Sigmoid colon (tissue), 7 donors: ENCODE data around the gene GNGT2. TPM values are rescaled to one million over a fixed set of nuclear protein-coding genes. Genes with fewer than 3 reads are reported as not detected.

ENCODE experiments used
- DNase-seq: peaks from one replicate; pipeline ENCODE4 v3.0.0-alpha.2; 2019
- H3K27ac ChIP-seq, 4 donors: fragments of 200-600 bp; sonication (generic); one replicate each; pipeline ENCODE4 v1.5.1; 2016 to 2019; ENCODE audit warnings: mild to moderate bottlenecking in 1 of 4
- H3K27me3 ChIP-seq, 3 donors: fragments of 200-600 bp; sonication (generic); one replicate each; pipeline ENCODE4 v1.5.1; 2019; ENCODE audit warnings: mild to moderate bottlenecking in 1 of 3
- H3K36me3 ChIP-seq, 4 donors: fragments of 200-600 bp; sonication (generic); one replicate each; pipeline ENCODE4 v1.5.1; 2016 to 2019
- H3K4me1 ChIP-seq, 4 donors: fragments of 200-600 bp; sonication (generic); one replicate each; pipeline ENCODE4 v1.5.1; 2017 to 2019
- H3K4me3 ChIP-seq, 4 donors: fragments of 200-600 bp; sonication (generic); one replicate each; pipeline ENCODE4 v1.5.1; 2017 to 2019; ENCODE audit warnings: mild to moderate bottlenecking in 2 of 4, moderate library complexity in 1 of 4
- H3K9me3 ChIP-seq, 4 donors: fragments of 200-600 bp in 3 of 4; sonication (generic) in 3 of 4; one replicate each; pipeline versions ENCODE4 v1.5.1 to v1.6.1; 2013 to 2019
- EP300 ChIP-seq, 4 donors: sonication (generic); formaldehyde crosslinking; IDR thresholded peaks; one replicate each; pipeline ENCODE4 v1.6.1; 2017; ENCODE audit warnings: antibody characterized with exemption in 4 of 4
- POLR2A ChIP-seq, 2 donors: fragments of 450-650 bp; IDR thresholded peaks; one replicate each; pipeline ENCODE4 v1.6.1; 2016; ENCODE audit warnings: antibody characterized with exemption in 2 of 2, mild to moderate bottlenecking in 2 of 2, moderate library complexity in 2 of 2
- POLR2AphosphoS5 ChIP-seq, 4 donors: sonication (generic); formaldehyde crosslinking; IDR thresholded peaks; one replicate each; pipeline ENCODE4 v1.6.1; 2017; ENCODE audit warnings: antibody characterized with exemption in 4 of 4
- WGBS, 2 donors: extraction: QIAGEN DNeasy Blood & Tissue Kit; methylation state at CpG; one replicate each; pipeline ENCODE4 v1.1.7; 2013; 5-methylcytosine and 5-hydroxymethylcytosine counted together
- intact Hi-C: fragments of 100-400 bp; cut with DNase I; formaldehyde crosslinking; loops from one replicate; pipeline ENCODE4 v1.15.1; 2023
- polyA plus RNA-seq, 3 donors: library from polyadenylated mRNA; stranded (reverse); fragments of 200-250 nt; gene quantifications; one replicate each; pipeline ENCODE4 v1.2.3, GENCODE V29; 2013
- total RNA-seq, 4 donors: library from RNA; depleted of rRNA; stranded (reverse); fragments of >200 nt; gene quantifications; one replicate each; pipeline ENCODE4 v1.1.0, GENCODE V29; 2016
- TF ChIP-seq, protein P1 (sequence below), 4 experiments: fragments of 450-650 bp in 3 of 4; fragments of 200-600 bp in 1 of 4; IDR thresholded peaks; one replicate each; pipeline ENCODE4 v1.5.1; 2016 to 2019; ENCODE audit warnings: antibody characterized with exemption in 4 of 4, mild to moderate bottlenecking in 3 of 4, moderate library complexity in 2 of 4
- donor health status: healthy with polysubstance abuse.
- donor health status: Bipolar disorder and iron deficiency.
- donor health status: healthy.

GNGT2 gene
- total and polyA plus RNA-seq, 7 donors: 1.6 to 11.0 (median 4.2) TPM

DNA sequence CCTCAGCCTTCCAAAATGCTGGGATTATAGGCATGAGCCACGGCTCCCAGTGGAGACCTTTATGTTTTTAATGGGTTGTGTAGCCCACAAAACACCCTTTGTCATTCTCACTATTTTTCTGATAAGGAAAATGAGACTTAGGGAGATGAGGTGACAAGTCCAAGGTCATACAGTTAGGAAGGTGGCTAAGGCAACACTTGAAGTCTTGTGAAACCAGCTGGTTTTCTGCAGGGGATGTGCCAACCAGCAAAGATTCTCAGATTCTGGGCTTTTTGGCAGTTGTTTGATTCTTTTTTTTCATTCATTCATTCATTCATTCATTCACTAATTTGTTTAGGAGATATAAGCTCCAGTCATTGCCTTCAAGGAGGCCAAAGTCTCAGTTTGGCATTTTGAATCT lies 30.2 kb upstream of the GNGT2 start:
- Histone ChIP-seq H3K9me3 (no peaks in the 10 kb centered on the region), H3K27me3 (peaks cover 0 to 3% (median 0%) of the 10 kb centered on the region in 3 donors), H3K4me3 (no peak overlapping the region), H3K36me3 (no peaks in the 10 kb centered on the region), H3K27ac (no peak overlapping the region), H3K4me1 (no peaks in the 10 kb centered on the region)
- TF ChIP-seq, protein P1, sequence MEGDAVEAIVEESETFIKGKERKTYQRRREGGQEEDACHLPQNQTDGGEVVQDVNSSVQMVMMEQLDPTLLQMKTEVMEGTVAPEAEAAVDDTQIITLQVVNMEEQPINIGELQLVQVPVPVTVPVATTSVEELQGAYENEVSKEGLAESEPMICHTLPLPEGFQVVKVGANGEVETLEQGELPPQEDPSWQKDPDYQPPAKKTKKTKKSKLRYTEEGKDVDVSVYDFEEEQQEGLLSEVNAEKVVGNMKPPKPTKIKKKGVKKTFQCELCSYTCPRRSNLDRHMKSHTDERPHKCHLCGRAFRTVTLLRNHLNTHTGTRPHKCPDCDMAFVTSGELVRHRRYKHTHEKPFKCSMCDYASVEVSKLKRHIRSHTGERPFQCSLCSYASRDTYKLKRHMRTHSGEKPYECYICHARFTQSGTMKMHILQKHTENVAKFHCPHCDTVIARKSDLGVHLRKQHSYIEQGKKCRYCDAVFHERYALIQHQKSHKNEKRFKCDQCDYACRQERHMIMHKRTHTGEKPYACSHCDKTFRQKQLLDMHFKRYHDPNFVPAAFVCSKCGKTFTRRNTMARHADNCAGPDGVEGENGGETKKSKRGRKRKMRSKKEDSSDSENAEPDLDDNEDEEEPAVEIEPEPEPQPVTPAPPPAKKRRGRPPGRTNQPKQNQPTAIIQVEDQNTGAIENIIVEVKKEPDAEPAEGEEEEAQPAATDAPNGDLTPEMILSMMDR (IDR thresholded peaks at IDR 0.05): no peak
- TF ChIP-seq POLR2AphosphoS5 (IDR thresholded peaks at IDR 0.05) (no peak), POLR2A (IDR thresholded peaks at IDR 0.05) (no peak)
- intact Hi-C loops: no loop called here
- DNase-seq: no peak
- 41 to 70% methylated on average over 1 of the region's 1 CpG for WGBS, 2 donors

- intact Hi-C loops: no loop called here
- Histone ChIP-seq H3K27me3 (no peaks in the 10 kb centered on the region), H3K36me3 (no peaks in the 10 kb centered on the region), H3K27ac (no peak overlapping the region), H3K9me3 (no peaks in the 10 kb centered on the region), H3K4me3 (no peak overlapping the region), H3K4me1 (no peaks in the 10 kb centered on the region)
- TF ChIP-seq POLR2AphosphoS5 (IDR thresholded peaks at IDR 0.05) (no peak), POLR2A (IDR thresholded peaks at IDR 0.05) (no peak), EP300 (IDR thresholded peaks at IDR 0.05) (no peak)
- TF ChIP-seq, protein P1 (IDR thresholded peaks at IDR 0.05): no peak
- no peak for DNase-seq
- 89 to 92% methylated on average over 1 of the region's 1 CpG for WGBS, 2 donors
These were observed 29.6 kb upstream of the GNGT2 start for GRCh38 chr17:49239963-49240362.

- intact Hi-C loops: no loop called here
- WGBS, 2 donors: 81 to 92% methylated on average over 4 of the region's 4 CpGs
- TF ChIP-seq POLR2AphosphoS5 (IDR thresholded peaks at IDR 0.05) (no peak), POLR2A (IDR thresholded peaks at IDR 0.05) (no peak), EP300 (IDR thresholded peaks at IDR 0.05) (no peak)
- TF ChIP-seq, protein P1 (IDR thresholded peaks at IDR 0.05): no peak
These were observed 25.5 kb upstream of the GNGT2 start for GRCh38 chr17:49235896-49236295.

DNA sequence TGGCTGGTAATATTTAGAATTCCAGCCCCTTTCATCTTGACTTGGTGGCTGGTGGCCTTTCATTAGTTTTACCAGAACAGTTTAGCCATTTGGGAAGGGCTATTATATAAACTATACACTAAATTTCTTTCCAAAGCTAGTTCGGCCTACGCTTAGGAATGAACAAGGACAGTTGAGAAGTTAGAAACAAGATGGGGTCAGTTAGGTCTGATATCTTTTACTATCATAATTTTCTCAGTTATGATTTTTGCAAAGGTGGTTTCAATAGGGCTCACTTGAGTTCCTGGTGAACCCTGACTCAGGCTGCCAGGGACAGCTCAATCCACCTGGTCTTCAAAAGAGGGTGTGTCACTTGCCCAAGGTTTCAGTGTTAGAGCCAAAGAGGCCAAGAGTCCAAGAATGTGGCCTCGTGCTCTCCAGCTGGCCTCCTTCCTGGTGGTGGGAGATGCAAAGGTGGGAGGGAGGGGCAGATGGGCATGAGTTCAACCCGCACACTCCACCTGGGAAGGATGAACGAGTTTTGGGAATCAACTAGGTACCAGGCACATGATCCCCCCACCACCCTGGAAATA lies 24.2 kb upstream of the GNGT2 start:
- no peaks in the 10 kb centered on the region for H3K9me3 ChIP-seq
- H3K4me1 ChIP-seq: peaks cover 0 to 19% (median 14%) of the 10 kb centered on the region in 4 donors
- no peak overlapping the region for H3K27ac ChIP-seq
- DNase-seq: no peak
- 56 to 84% methylated on average over 5 of the region's 5 CpGs for WGBS, 2 donors
- TF ChIP-seq POLR2A (IDR thresholded peaks at IDR 0.05): no peak
- TF ChIP-seq, protein P1 (IDR thresholded peaks at IDR 0.05): no peak
- TF ChIP-seq EP300 (IDR thresholded peaks at IDR 0.05): no peak
- no peak for TF ChIP-seq POLR2AphosphoS5 (IDR thresholded peaks at IDR 0.05)
- H3K36me3 ChIP-seq: no peaks in the 10 kb centered on the region
- peaks cover 0 to 4% (median 0%) of the 10 kb centered on the region in 3 donors for H3K27me3 ChIP-seq
- intact Hi-C loops: no loop called here
- no peak overlapping the region for H3K4me3 ChIP-seq

More at GRCh38 chr17:49235896-49236295, 25.5 kb upstream of the GNGT2 start:
- no peaks in the 10 kb centered on the region for H3K9me3 ChIP-seq
- H3K27ac ChIP-seq: no peak overlapping the region
- DNase-seq: no peak
- peaks cover 0 to 6% (median 5%) of the 10 kb centered on the region in 4 donors for H3K4me1 ChIP-seq
- no peaks in the 10 kb centered on the region for H3K36me3 ChIP-seq
- no peaks in the 10 kb centered on the region for H3K27me3 ChIP-seq
- no peak overlapping the region for H3K4me3 ChIP-seq

DNA sequence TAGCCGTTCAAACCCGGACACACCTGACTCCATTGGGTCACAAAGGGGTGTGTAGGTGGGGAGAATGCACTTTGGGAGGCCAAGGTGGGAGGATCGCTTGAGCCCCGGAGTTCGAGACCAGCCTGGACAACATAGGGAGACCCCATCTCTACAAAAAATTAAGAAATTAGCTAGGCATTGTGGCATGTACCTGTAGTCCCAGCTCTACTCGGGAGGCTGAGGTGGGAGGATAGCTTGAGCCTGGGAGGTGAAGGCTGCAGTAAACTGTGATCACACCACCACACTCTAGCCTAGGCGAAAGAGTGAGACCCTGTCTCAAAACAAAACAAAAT lies 21.2 kb upstream of the GNGT2 start:
- Histone ChIP-seq H3K4me1 (peaks cover 0 to 20% (median 16%) of the 10 kb centered on the region in 4 donors), H3K9me3 (no peaks in the 10 kb centered on the region), H3K27me3 (peaks cover 0 to 16% (median 8%) of the 10 kb centered on the region in 3 donors), H3K27ac (no peak overlapping the region), H3K4me3 (peak overlapping the region in 1 of 4 donors; percentile 68), H3K36me3 (no peaks in the 10 kb centered on the region)
- 53 to 69% methylated on average over 7 of the region's 7 CpGs for WGBS, 2 donors
- intact Hi-C loops: no loop called here
- TF ChIP-seq EP300 (IDR thresholded peaks at IDR 0.05): no peak
- TF ChIP-seq, protein P1 (IDR thresholded peaks at IDR 0.05): no peak
- no peak for TF ChIP-seq POLR2AphosphoS5 (IDR thresholded peaks at IDR 0.05)
- TF ChIP-seq POLR2A (IDR thresholded peaks at IDR 0.05): no peak
- DNase-seq: no peak
